Nephron progenitor cell (in vitro differentiated cells): Measurements from ENCODE around the gene ITGB5.

Experiments
- DNase-seq: peaks from one replicate; pipeline ENCODE4 v3.0.0; 2021
- H3K27ac Mint-ChIP-seq: 2 replicates; pipeline ENCODE4 v1.8.0; 2021; ENCODE audit warnings: mild to moderate bottlenecking, moderate library complexity, mixed read lengths
- H3K27me3 Mint-ChIP-seq: 2 replicates; pipeline ENCODE4 v1.8.0; 2021; ENCODE audit warnings: mild to moderate bottlenecking, low read depth, mixed read lengths; ENCODE audit not compliant: poor library complexity
- H3K36me3 Mint-ChIP-seq: 2 replicates; pipeline ENCODE4 v1.8.0; 2021; ENCODE audit warnings: low read depth, mixed read lengths
- H3K4me1 Mint-ChIP-seq: 2 replicates; pipeline ENCODE4 v1.8.0; 2021; ENCODE audit warnings: mixed read lengths
- H3K4me3 Mint-ChIP-seq: 2 replicates; pipeline ENCODE4 v1.8.0; 2021; ENCODE audit warnings: mild to moderate bottlenecking, moderate library complexity, mixed read lengths
- H3K9me3 Mint-ChIP-seq: 2 replicates; pipeline ENCODE4 v1.8.0; 2021; ENCODE audit warnings: mild to moderate bottlenecking, moderate library complexity, mixed read lengths
- TF ChIP-seq, protein P1 (sequence below): fragments of 200-600 bp; sonication (generic); IDR thresholded peaks from 2 replicates; pipeline ENCODE4 v1.5.0; 2021; ENCODE audit warnings: antibody characterized with exemption

ITGB5 gene

DNA sequence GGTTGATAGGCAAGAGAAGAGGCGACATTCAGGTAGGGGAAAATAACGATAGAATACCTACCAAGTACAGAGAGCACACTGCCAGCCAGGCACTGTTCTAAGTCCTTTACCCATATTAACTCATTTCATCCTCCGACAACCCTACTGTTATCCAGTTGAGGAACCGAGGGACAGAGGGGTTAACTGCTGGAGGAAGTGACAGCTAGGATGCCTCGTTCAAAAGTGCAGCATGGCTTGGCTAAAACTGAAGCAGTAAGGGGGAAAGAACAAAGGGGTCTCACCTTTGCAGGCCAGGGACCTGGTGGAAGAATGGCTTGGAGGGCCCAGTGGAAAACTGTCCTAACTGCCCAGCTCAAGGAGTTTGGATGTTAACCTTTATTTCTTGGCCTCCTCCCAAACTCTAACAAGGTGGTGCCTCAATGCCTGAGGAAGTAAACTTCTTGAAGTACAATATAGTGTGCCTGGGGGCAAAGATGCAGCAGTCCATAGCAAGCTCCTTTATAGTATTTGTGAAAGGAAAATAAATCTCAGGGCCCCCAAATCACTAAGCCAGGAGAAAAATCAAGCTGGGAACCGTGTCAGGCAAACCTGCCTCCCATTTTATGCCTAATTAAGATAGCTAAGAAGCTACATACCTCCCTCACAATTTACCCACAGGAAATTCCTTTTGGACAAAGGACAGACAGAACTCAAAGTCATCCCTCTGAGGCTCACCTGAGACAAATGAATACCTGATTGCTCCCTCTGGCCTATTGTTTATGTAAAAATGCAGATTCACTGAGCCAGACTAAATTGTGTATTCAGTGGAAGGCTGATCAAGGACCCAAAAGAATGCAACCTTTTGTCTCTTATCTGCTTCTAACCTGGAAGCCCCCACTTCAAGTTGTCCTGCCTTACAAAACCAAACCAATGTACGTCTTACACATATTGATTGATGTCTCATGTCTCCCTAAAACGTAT, 1.6 kb upstream of the ITGB5 start:
- peak overlapping the region; percentile 45 for H3K27ac Mint-ChIP-seq
- peak overlapping the region; percentile 74 for H3K4me3 Mint-ChIP-seq

DNA sequence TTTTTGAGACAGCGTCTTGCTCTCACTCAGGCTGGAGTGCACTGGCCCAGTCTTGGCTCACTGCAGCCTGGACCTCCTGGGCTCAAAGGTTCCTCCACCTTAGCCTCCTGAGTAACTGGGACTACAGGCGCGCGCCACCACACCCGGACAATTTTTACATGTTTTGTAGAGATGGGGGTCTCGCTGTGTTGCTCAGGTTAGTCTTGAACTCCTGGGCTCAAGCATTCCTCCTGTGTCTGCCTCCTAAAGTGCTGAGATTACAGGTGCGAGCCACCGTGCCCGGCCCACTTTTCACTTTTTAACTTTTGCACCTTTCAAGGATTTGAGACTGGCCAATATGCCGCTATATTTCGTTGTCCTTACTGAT, 750 bp upstream of the ITGB5 start:
- DNase-seq, result no peak
- TF ChIP-seq, protein P1, sequence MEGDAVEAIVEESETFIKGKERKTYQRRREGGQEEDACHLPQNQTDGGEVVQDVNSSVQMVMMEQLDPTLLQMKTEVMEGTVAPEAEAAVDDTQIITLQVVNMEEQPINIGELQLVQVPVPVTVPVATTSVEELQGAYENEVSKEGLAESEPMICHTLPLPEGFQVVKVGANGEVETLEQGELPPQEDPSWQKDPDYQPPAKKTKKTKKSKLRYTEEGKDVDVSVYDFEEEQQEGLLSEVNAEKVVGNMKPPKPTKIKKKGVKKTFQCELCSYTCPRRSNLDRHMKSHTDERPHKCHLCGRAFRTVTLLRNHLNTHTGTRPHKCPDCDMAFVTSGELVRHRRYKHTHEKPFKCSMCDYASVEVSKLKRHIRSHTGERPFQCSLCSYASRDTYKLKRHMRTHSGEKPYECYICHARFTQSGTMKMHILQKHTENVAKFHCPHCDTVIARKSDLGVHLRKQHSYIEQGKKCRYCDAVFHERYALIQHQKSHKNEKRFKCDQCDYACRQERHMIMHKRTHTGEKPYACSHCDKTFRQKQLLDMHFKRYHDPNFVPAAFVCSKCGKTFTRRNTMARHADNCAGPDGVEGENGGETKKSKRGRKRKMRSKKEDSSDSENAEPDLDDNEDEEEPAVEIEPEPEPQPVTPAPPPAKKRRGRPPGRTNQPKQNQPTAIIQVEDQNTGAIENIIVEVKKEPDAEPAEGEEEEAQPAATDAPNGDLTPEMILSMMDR, result no peak
- Mint-ChIP-seq H3K4me3 (peak overlapping the region; percentile 74), H3K4me1 (peaks cover 47% of the 10 kb centered on the region), H3K27ac (no peak overlapping the region), H3K36me3 (no peaks in the 10 kb centered on the region), H3K27me3 (peaks cover 2% of the 10 kb centered on the region), H3K9me3 (no peaks in the 10 kb centered on the region)

More for the DNA sequence above, 1.6 kb upstream of the ITGB5 start:
- no peaks in the 10 kb centered on the region for H3K36me3 Mint-ChIP-seq
- no peak for DNase-seq
- peaks cover 2% of the 10 kb centered on the region for H3K27me3 Mint-ChIP-seq
- H3K9me3 Mint-ChIP-seq, result no peaks in the 10 kb centered on the region
- TF ChIP-seq, protein P1, result no peak
- H3K4me1 Mint-ChIP-seq, result peaks cover 38% of the 10 kb centered on the region

DNA sequence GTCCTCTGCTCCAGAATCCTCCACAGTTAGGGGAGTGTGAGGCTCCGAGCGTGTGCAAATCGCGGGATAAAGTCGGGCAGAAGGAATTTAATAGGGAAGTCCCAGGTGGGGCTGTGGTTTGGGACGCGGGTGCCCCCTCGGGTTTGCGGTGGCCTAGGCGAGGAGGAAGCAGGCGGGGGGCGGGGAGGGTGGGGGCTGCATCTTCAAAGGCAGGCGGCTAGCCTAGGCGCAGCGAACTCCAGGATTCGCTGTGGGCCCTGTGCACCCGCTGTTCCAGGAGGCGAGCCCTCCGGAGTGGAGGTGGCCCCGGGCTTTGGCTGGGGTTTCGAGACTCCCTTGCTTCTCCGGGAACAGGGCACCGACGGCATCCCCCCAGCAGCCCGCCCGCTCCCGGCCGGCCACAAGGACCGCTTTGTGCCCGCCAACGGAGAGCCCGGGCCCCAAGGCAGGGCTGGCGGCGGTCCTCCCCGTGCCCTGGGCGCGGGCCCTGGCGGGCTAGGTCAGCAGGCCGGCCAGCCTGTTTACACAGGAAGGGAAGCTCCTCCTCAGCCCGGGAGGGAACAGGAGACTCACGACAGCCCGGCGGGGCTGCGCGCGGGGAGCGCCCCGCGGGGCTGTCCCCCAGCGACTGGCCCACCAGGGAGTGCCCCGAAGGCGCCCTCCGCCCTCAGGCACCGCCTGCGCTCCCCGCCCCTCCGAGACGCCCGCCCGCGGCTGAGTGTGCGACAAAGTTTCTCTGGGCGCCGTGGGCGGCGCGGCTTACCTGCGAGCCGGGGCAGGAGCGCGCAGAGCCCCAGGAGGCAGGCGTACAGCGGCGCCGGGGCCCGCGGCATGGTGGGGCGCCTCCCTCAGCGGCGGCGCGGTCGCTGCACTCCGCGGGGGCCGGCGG, 753 bp downstream of the ITGB5 start:
- peaks cover 58% of the 10 kb centered on the region for H3K4me1 Mint-ChIP-seq
- DNase-seq, result peak; percentile 66
- peak overlapping the region; percentile 93 for H3K4me3 Mint-ChIP-seq
- no peaks in the 10 kb centered on the region for H3K36me3 Mint-ChIP-seq
- peaks cover 2% of the 10 kb centered on the region for H3K27me3 Mint-ChIP-seq
- TF ChIP-seq, protein P1, result no peak
- peak overlapping the region; percentile 95 for H3K27ac Mint-ChIP-seq
- H3K9me3 Mint-ChIP-seq, result no peaks in the 10 kb centered on the region

DNA sequence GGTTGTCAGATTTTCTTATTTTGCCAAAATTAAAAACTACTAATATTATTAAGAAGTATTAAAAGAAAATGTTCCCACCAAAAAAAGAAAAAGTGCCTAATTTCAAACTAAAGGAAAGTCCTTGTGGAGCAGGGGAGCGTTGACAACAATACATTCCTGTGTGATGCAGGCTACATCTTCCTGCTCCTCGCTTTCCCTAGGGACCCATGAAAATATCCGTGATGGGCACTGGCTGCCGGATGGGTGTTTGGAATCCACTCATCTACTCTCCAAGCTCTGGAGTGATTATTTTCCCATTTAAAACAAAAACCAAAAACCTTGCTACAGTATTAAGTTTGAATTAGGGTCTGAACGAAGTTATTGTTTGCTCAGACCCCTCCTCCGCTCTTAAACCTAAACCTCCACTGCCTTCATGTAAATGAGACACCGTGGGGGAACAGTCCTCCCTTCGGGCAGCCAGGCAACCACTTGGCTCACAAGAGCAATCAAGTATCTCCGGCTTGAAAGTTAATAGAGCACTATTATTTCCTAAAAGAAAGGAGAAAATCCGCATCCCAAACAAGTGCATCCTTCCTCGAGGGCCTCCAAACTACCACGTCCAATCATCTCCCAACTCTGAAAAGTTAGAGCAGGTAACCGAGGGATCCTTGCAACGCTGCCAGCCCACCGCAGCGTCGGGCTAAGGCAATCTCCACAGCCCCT, 1.5 kb downstream of the ITGB5 start:
- H3K36me3 Mint-ChIP-seq, result no peaks in the 10 kb centered on the region
- peaks cover 2% of the 10 kb centered on the region for H3K27me3 Mint-ChIP-seq
- peaks cover 58% of the 10 kb centered on the region for H3K4me1 Mint-ChIP-seq
- DNase-seq, result peak; percentile 38
- peak overlapping the region; percentile 95 for H3K27ac Mint-ChIP-seq
- no peaks in the 10 kb centered on the region for H3K9me3 Mint-ChIP-seq
- H3K4me3 Mint-ChIP-seq, result peak overlapping the region; percentile 93
- TF ChIP-seq, protein P1, result no peak

DNA sequence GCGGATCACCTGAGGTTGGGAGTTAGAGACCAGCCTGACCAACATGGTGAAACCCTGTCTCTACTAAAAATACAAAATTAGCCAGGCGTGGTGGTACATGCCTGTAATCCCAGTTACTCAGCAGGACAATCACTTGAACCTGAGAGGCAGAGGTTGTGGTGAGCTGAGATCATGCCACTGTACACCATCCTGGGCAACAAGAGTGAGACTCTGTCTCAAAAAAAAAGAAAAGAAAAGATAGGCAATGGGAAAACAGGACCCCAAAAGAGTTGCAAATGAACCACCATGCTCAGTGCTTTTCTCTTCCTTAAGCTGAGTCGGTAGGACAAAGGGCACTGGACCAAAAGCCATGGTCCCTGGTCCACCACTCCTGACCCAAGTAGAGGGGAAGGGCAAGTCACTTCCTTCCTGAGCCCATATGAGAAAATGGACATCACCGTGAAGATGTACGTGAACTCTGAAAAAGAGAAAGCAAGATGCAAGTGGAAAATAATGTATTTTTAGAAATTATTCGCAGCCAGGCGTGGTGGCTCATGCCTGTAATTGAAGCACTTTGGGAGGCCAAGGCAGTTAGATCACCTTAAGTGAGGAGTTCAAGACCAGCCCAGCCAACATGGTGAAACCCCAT, 2.6 kb downstream of the ITGB5 start:
- peaks cover 2% of the 10 kb centered on the region for H3K27me3 Mint-ChIP-seq
- no peaks in the 10 kb centered on the region for H3K9me3 Mint-ChIP-seq
- no peaks in the 10 kb centered on the region for H3K36me3 Mint-ChIP-seq
- peak overlapping the region; percentile 93 for H3K27ac Mint-ChIP-seq
- peak overlapping the region; percentile 93 for H3K4me3 Mint-ChIP-seq
- H3K4me1 Mint-ChIP-seq, result peaks cover 67% of the 10 kb centered on the region
- no peak for DNase-seq
- TF ChIP-seq, protein P1, result no peak
